PC-9 (cell line): ENCODE data around the gene OR5H15. TPM values are rescaled to one million over a fixed set of nuclear protein-coding genes. Genes with fewer than 3 reads are reported as not detected.

Experiments used
- BruUV-seq: library from RNA; stranded (reverse); fragments of 400-500 nt; replicated peaks from 2 replicates; lab custom pipeline; 2021; lab: Mats Ljungman, UMichigan
- CTCF ChIA-PET: fragments of 300-600 bp; sonication (Branson Sonifier 250); formaldehyde crosslinking; loops from one replicate; lab custom pipeline; 2022; ENCODE audit warnings: antibody characterized with exemption; lab: Charles Lee
- POLR2A ChIA-PET: fragments of 300-600 bp; sonication (Branson Sonifier 250); formaldehyde crosslinking; loops from one replicate; lab custom pipeline; 2022; ENCODE audit warnings: antibody characterized with exemption; ENCODE audit not compliant: unreplicated experiment; lab: Charles Lee
- DNase-seq, 2 experiments: peaks; one replicate each; pipeline versions ENCODE4 v3.0.0 to v3.0.0-alpha.2; 2015 to 2022; ENCODE audit warnings: mixed read lengths in 1 of 2
- H2AFZ ChIP-seq: fragments of 200-600 bp; sonication (generic); 2 replicates; pipeline ENCODE4 v1.8.1; 2017; ENCODE audit warnings: antibody characterized with exemption
- H3F3A ChIP-seq: fragments of 200-600 bp; sonication (generic); 2 replicates; pipeline ENCODE4 v1.8.1; 2017; ENCODE audit warnings: antibody characterized with exemption, mild to moderate bottlenecking, low read depth; ENCODE audit not compliant: insufficient read depth
- H3K27ac ChIP-seq: fragments of 200-600 bp; sonication (generic); 2 replicates; pipeline ENCODE4 v1.6.1; 2016; ENCODE audit warnings: mixed run types
- H3K27me3 ChIP-seq: fragments of 200-600 bp; sonication (generic); 2 replicates; pipeline ENCODE4 v1.6.1; 2016; ENCODE audit warnings: low read depth, mixed run types; ENCODE audit not compliant: insufficient read depth
- H3K36me3 ChIP-seq: fragments of 200-600 bp; sonication (generic); 2 replicates; pipeline ENCODE4 v1.6.1; 2016; ENCODE audit warnings: low read depth, mixed run types
- H3K4me1 ChIP-seq: fragments of 200-600 bp; sonication (generic); replicated peaks from 2 replicates; pipeline ENCODE4 v1.6.1; 2016; ENCODE audit warnings: mixed run types; ENCODE audit not compliant: insufficient read depth
- H3K4me2 ChIP-seq: fragments of 200-600 bp; sonication (generic); 2 replicates; pipeline ENCODE4 v1.6.1; 2017; ENCODE audit warnings: mixed run types
- H3K4me3 ChIP-seq: fragments of 200-600 bp; sonication (generic); 2 replicates; pipeline ENCODE4 v1.6.1; 2016; ENCODE audit warnings: mixed run types
- H3K79me2 ChIP-seq: fragments of 200-600 bp; sonication (generic); 2 replicates; pipeline ENCODE4 v1.6.1; 2017; ENCODE audit warnings: low read depth, mixed run types
- H3K9me2 ChIP-seq: fragments of 200-600 bp; sonication (generic); 2 replicates; pipeline ENCODE4 v1.8.1; 2017; ENCODE audit warnings: mild to moderate bottlenecking; ENCODE audit not compliant: insufficient read depth
- H3K9me3 ChIP-seq: fragments of 200-600 bp; sonication (generic); 2 replicates; pipeline ENCODE4 v1.8.1; 2016; ENCODE audit warnings: low read depth; ENCODE audit not compliant: insufficient read depth
- H4K20me1 ChIP-seq: fragments of 200-600 bp; sonication (generic); 2 replicates; pipeline ENCODE4 v1.8.1; 2017; ENCODE audit not compliant: insufficient read depth
- CTCF ChIP-seq: fragments of 200-600 bp; sonication (generic); conservative IDR thresholded peaks from 2 replicates; pipeline ENCODE4 v1.6.1; 2017; ENCODE audit warnings: mixed run types, antibody characterized with exemption, mild to moderate bottlenecking, moderate library complexity
- EZH2 ChIP-seq: fragments of 200-600 bp; sonication (generic); IDR thresholded peaks from 2 replicates; pipeline ENCODE4 v1.8.0; 2017; ENCODE audit warnings: antibody characterized with exemption, low read depth
- intact Hi-C: fragments of 100-400 bp; cut with micrococcal nuclease; formaldehyde crosslinking; loops from one replicate; pipeline ENCODE4 v1.10.0; 2022; ENCODE audit not compliant: unreplicated experiment
- total RNA-seq: library from RNA; stranded (reverse); gene quantifications from 2 replicates; pipeline ENCODE4 v1.2.3, GENCODE V29; 2021

OR5H15 gene
- total RNA-seq, 1 experiment from 2014 or later: not detected

GRCh38 chr3:98180319-98180890, 13.9 kb downstream of the OR5H15 start:
- Histone ChIP-seq H3K79me2 (no peaks in the 10 kb centered on the region), H3K36me3 (no peaks in the 10 kb centered on the region), H3K27me3 (no peaks in the 10 kb centered on the region), H3K27ac (no peak overlapping the region), H4K20me1 (no peaks in the 10 kb centered on the region), H3K4me3 (no peak overlapping the region), H3K9me2 (no peaks in the 10 kb centered on the region; the same call in 1 of the 2 replicates), H3K4me2 (no peak overlapping the region), H3K9me3 (no peaks in the 10 kb centered on the region), H3F3A (no peaks in the 10 kb centered on the region), H3K4me1 (no peaks in the 10 kb centered on the region), H2AFZ (0 out of 2 replicates have a peak overlapping the region, but pooled peaks have one; percentile 37)
- TF ChIP-seq CTCF (no peak), EZH2 (no peak)
- intact Hi-C loops: no loop called here
- CTCF ChIA-PET: no interaction called here
- DNase-seq: no peak
- POLR2A ChIA-PET: no interaction called here
- BruUV-seq: no TSS peak

- H4K20me1 ChIP-seq: no peaks in the 10 kb centered on the region
- ChIA-PET POLR2A (no interaction called here), CTCF (no interaction called here)
- peaks cover 4% of the 10 kb centered on the region; the same call in 1 of the 2 replicates for H3K9me2 ChIP-seq
- H3K36me3 ChIP-seq: no peaks in the 10 kb centered on the region
- no peak overlapping the region for H3K27ac ChIP-seq
- intact Hi-C loops: loop anchor here (2.0 kb wide), 1 partner anchor 41 kb away; no protein-coding TSS in a partner anchor
- no TSS peak for BruUV-seq
- no peak for DNase-seq
- H3K79me2 ChIP-seq: no peaks in the 10 kb centered on the region
- no peak overlapping the region for H3K4me2 ChIP-seq
- H3K9me3 ChIP-seq: no peaks in the 10 kb centered on the region
- no peak overlapping the region for H2AFZ ChIP-seq
- H3K27me3 ChIP-seq: no peaks in the 10 kb centered on the region
- no peaks in the 10 kb centered on the region for H3K4me1 ChIP-seq
- H3F3A ChIP-seq: no peaks in the 10 kb centered on the region
- no peak overlapping the region for H3K4me3 ChIP-seq
- TF ChIP-seq EZH2 (no peak), CTCF (no peak)
Measured at GRCh38 chr3:98182196-98182595, 15.7 kb downstream of the OR5H15 start.

GRCh38 chr3:98185180-98185579, 18.7 kb downstream of the OR5H15 start:
- no peak for DNase-seq

More at GRCh38 chr3:98185180-98185579, 18.7 kb downstream of the OR5H15 start:
- H4K20me1 ChIP-seq: no peaks in the 10 kb centered on the region
- no peaks in the 10 kb centered on the region for H3K27me3 ChIP-seq
- H3K27ac ChIP-seq: no peak overlapping the region
- no peaks in the 10 kb centered on the region for H3K36me3 ChIP-seq
- no peaks in the 10 kb centered on the region for H3K4me1 ChIP-seq
- POLR2A ChIA-PET: no interaction called here
- H3F3A ChIP-seq: no peaks in the 10 kb centered on the region
- BruUV-seq: no TSS peak
- H3K4me3 ChIP-seq: no peak overlapping the region
- no peaks in the 10 kb centered on the region for H3K9me3 ChIP-seq
- H2AFZ ChIP-seq: no peak overlapping the region
- CTCF ChIA-PET: no interaction called here
- H3K9me2 ChIP-seq: peaks cover 4% of the 10 kb centered on the region; the same call in 1 of the 2 replicates
- no peaks in the 10 kb centered on the region for H3K79me2 ChIP-seq
- H3K4me2 ChIP-seq: no peak overlapping the region
- intact Hi-C loops: loop anchor here (1.0 kb wide), 1 partner anchor 146 kb away; no protein-coding TSS in a partner anchor
- TF ChIP-seq EZH2: no peak
- TF ChIP-seq CTCF: peak; percentile 53
